DOHH2 (cell line): ENCODE results near the gene TRPM4.

ENCODE experiments used
- CTCF ChIP-seq: fragments of 200-600 bp; sonication (generic); IDR thresholded peaks from one replicate; pipeline ENCODE4 v1.5.1; 2014; ENCODE audit warnings: antibody characterized with exemption, mild to moderate bottlenecking, low read depth, low read length; ENCODE audit not compliant: poor library complexity, severe bottlenecking
- EZH2phosphoT487 ChIP-seq: fragments of 200-600 bp; sonication (generic); IDR thresholded peaks from 2 replicates; pipeline ENCODE4 v1.6.1; 2017; ENCODE audit warnings: borderline replicate concordance, mild to moderate bottlenecking, antibody characterized with exemption, low read length, moderate library complexity, mixed read lengths

GRCh38 chr19:49145573-49146407 lies 11.8 kb upstream of the TRPM4 start:
- TF ChIP-seq CTCF (peak; percentile 98), EZH2phosphoT487 (no peak)
